PFSK-1 (cell line): ENCODE measurements around the gene INTS14. TPM values are rescaled to one million over a fixed set of nuclear protein-coding genes. Genes with fewer than 3 reads are reported as not detected.
A peak's percentile ranks its signal among the peaks of the same experiment; 100 is the strongest.

Experiments used
- FOXP2 ChIP-seq: optimal IDR thresholded peaks from 2 replicates; pipeline ENCODE3; 2011; ENCODE audit warnings: borderline replicate concordance, control low read depth, inconsistent platforms; ENCODE audit not compliant: insufficient read depth; ENCODE audit errors: extremely low read length, extremely low read depth
- POLR2AphosphoS5 ChIP-seq: IDR thresholded peaks from 2 replicates; pipeline ENCODE4 v1.6.1; 2012; ENCODE audit warnings: low read depth, mild to moderate bottlenecking, control low read depth, low read length, moderate library complexity
- SIN3A ChIP-seq: IDR thresholded peaks from 2 replicates; pipeline ENCODE4 v1.6.1; 2012; ENCODE audit warnings: mild to moderate bottlenecking, low read length, moderate library complexity, borderline replicate concordance; ENCODE audit not compliant: insufficient read depth
- TAF1 ChIP-seq: IDR thresholded peaks from 2 replicates; pipeline ENCODE4 v1.6.1; 2012; ENCODE audit warnings: low read length, control low read depth, borderline replicate concordance; ENCODE audit not compliant: insufficient read depth
- polyA plus RNA-seq: library from polyadenylated mRNA; unstranded; fragments of >200 nt; gene quantifications from one replicate; pipeline ENCODE4 v1.2.1, GENCODE V29; 2012; ENCODE audit warnings: low read depth, missing spikeins; ENCODE audit not compliant: insufficient read length
- TF ChIP-seq, protein P1 (sequence below), 2 experiments: IDR thresholded peaks; 2 replicates each; pipeline versions ENCODE4 v1.6.1 to v1.8.0; 2011 to 2012; ENCODE audit warnings: low read depth in 2 of 2, low read length in 2 of 2, control low read depth in 1 of 2, inconsistent platforms in 1 of 2, mild to moderate bottlenecking in 1 of 2, moderate library complexity in 1 of 2; ENCODE audit not compliant: insufficient read depth in 1 of 2

Gene INTS14
- 36.3 TPM for polyA plus RNA-seq

DNA sequence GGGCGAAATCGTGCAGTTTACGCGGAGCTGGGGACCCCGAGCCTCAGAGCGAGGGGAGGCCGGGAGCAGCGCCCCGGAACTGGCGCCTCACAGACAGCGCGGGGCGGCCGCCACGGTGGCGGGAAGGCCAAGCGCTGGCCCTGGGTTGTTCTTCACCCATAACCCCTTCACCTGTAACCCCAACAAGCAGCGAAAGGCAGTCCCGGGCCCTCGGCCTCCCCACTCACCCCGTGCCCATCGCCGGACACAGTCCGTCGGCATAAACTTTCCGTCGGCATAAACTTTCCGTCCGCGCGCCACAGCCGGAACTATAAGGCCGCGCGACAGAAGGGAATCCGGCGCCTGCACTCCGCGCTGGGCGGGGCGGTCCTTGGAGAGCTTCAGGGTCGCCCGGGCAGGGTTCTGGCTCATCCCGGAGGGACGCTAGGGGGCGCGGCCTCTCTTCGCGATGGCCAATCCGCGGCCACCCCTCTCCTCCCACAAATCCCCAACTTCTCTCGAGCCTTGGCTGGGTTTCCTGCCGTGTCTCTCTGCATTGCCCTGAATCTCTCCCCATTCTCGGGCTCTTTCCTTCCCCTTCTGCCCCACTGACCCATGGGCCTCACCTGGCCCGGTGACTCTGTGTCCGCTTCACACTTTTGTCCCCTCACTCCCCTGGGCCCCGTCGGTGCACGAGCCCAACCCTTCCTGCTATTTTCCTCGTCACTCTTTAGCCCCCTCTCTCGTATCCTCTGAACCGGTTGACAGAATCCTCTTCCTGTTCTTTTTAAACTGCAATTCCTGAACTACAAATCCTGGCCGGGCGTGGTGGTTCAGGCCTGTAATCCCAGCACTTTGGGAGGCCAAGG is at the start of gene INTS14:
TSS of gene INTS14 (minus strand) at position 261 of the 848 bp plus-strand sequence. CDS start 3,751 bp downstream, outside the sequence.
- TF ChIP-seq, protein P1, sequence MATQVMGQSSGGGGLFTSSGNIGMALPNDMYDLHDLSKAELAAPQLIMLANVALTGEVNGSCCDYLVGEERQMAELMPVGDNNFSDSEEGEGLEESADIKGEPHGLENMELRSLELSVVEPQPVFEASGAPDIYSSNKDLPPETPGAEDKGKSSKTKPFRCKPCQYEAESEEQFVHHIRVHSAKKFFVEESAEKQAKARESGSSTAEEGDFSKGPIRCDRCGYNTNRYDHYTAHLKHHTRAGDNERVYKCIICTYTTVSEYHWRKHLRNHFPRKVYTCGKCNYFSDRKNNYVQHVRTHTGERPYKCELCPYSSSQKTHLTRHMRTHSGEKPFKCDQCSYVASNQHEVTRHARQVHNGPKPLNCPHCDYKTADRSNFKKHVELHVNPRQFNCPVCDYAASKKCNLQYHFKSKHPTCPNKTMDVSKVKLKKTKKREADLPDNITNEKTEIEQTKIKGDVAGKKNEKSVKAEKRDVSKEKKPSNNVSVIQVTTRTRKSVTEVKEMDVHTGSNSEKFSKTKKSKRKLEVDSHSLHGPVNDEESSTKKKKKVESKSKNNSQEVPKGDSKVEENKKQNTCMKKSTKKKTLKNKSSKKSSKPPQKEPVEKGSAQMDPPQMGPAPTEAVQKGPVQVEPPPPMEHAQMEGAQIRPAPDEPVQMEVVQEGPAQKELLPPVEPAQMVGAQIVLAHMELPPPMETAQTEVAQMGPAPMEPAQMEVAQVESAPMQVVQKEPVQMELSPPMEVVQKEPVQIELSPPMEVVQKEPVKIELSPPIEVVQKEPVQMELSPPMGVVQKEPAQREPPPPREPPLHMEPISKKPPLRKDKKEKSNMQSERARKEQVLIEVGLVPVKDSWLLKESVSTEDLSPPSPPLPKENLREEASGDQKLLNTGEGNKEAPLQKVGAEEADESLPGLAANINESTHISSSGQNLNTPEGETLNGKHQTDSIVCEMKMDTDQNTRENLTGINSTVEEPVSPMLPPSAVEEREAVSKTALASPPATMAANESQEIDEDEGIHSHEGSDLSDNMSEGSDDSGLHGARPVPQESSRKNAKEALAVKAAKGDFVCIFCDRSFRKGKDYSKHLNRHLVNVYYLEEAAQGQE (IDR thresholded peaks at IDR 0.05; ENCODE audit: insufficient read depth in 1 of 2, low read depth in 2 of 2, low read length in 2 of 2): peak in 1 of 2 experiments; percentile 69; a peak in 3 of 4 replicates
- TF ChIP-seq FOXP2 (peak; percentile 91), TAF1 (peak; percentile 97), SIN3A (0 out of 2 replicates have a peak, but pooled peaks have one; percentile 75), POLR2AphosphoS5 (peak; percentile 91)

DNA sequence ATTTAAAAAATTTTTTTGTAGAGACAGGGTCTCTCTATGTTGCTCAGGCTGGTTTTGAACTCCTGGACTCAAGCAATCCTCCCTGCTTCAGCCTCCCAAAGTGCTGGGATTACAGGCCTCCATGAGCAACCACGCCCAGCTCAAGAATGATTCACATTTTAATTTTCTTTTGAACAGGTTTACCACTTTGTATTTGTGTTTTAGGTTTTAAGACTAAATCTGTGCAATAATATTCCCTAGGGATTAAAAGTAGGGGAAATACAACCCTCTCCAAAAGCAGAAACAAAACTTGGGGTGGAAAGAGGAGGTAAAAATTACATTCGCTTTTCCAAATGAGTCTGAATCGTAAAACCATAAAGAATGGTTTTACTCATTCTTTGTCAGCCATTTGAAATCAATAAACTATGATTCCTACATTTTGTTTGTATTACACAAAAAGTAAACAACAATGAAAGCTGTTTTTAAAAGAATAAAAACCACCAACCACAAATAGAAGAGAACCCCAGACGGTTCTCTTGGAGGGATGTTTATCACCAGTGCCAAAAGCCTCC is 48.6 kb upstream of the INTS14 start:
- TF ChIP-seq TAF1 (no peak), FOXP2 (no peak), POLR2AphosphoS5 (no peak), SIN3A (no peak)
- TF ChIP-seq, protein P1 (IDR thresholded peaks at IDR 0.05; ENCODE audit: insufficient read depth in 1 of 2, low read depth in 2 of 2, low read length in 2 of 2): no peak

DNA sequence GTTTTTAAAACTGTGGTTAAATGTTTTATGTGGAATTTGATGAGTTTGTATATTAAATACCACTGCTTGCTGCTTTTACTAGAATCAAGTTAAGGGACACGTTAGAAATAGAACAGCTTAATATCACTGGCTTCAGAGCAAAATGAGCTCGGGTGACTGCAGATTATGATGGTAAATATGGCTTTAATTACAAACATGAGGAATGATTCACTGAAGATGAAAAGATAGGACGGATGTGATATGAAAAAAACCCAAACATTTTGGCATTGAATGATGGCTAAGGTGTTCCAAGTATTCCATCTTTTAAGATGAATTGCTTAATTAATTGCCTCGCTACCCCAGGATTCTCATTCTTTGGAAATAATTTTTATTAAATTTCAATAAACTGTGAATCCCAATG is 44.5 kb upstream of the INTS14 start:
- TF ChIP-seq, protein P1 (IDR thresholded peaks at IDR 0.05; ENCODE audit: insufficient read depth in 1 of 2, low read depth in 2 of 2, low read length in 2 of 2): no peak
- TF ChIP-seq POLR2AphosphoS5 (no peak), TAF1 (no peak), FOXP2 (no peak), SIN3A (no peak)

DNA sequence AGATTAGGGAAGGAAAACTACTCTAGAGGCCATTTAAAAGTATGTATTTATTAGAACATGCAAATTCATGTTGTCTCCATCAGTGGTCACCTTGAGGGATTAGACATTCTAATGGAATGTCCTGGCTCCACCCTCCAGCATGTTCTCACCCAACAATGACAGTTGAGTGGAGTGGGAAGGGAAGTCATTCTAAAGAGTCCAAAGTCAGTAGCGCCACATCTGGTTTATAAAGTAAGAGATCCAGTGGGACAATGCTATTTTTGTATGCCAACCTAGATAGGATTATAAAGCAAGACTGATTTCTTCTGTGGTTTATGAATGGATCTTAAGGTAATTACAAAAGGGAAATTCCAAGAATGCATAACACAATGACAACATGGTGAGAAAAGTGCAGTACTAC is 44.1 kb upstream of the INTS14 start:
- TF ChIP-seq POLR2AphosphoS5 (no peak), FOXP2 (no peak), TAF1 (no peak), SIN3A (no peak)
- TF ChIP-seq, protein P1 (IDR thresholded peaks at IDR 0.05; ENCODE audit: insufficient read depth in 1 of 2, low read depth in 2 of 2, low read length in 2 of 2): no peak
